ENCODE results near the gene NRCAM.

NRCAM gene

DNA sequence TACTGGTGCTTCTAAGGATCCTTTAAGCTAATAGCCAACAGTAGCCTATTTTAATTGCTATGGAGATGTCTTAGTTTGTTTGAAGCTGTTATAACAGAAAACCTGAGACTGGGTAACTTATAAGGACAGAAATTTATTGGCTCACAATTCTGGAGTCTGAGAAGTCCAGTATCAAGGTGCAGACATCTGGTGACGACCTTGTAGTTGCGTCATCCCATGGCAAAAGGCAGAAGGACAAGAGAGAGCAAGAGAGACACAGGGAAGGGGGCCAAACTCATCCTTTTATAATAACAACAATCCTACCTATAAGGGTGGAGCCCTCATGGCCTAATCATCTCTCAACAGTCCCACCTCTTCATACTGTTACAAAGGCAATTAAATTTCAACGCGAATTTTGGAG, 39.1 kb downstream of the NRCAM start:
- TF ChIP-seq EZH2phosphoT487 (conservative IDR thresholded peaks at IDR 0.05; ENCODE audit: low read length) (no peak), CTCF (IDR thresholded peaks at IDR 0.05; ENCODE audit: insufficient read depth, low read length, poor library complexity, severe bottlenecking) (no peak)
- no peak overlapping the region for H3K4me2 ChIP-seq (ENCODE audit: low read depth, low read length, poor library complexity, severe bottlenecking)
- no peaks in the 10 kb centered on the region for H3K9me2 ChIP-seq (replicated peaks; ENCODE audit: insufficient read depth, low read length)
- no peaks in the 10 kb centered on the region for H3K79me2 ChIP-seq (ENCODE audit: insufficient read depth, low read length)
- no peak overlapping the region for H3K27ac ChIP-seq (ENCODE audit: low read depth, low read length)
- H3F3A ChIP-seq (ENCODE audit: insufficient read depth), result peaks cover 5% of the 10 kb centered on the region; the same call in 1 of the 2 replicates
- no peaks in the 10 kb centered on the region for H4K20me1 ChIP-seq (ENCODE audit: low read depth, low read length)
- H2AFZ ChIP-seq (ENCODE audit: low read depth, low read length, severe bottlenecking), result no peak overlapping the region
- H3K9ac ChIP-seq (ENCODE audit: low read length), result no peak overlapping the region
- H3K27me3 ChIP-seq (ENCODE audit: low read length), result no peaks in the 10 kb centered on the region
- H3K36me3 ChIP-seq (ENCODE audit: low read length), result no peaks in the 10 kb centered on the region
- H3K4me3 ChIP-seq (ENCODE audit: insufficient read depth, low read length, poor library complexity, severe bottlenecking), result no peak overlapping the region
- no peaks in the 10 kb centered on the region for H3K9me3 ChIP-seq (ENCODE audit: insufficient read depth, low read length)

- H3K9me2 ChIP-seq (replicated peaks; ENCODE audit: insufficient read depth, low read length), result no peaks in the 10 kb centered on the region
- no peak overlapping the region for H2AFZ ChIP-seq (ENCODE audit: low read depth, low read length, severe bottlenecking)
- H3K4me3 ChIP-seq (ENCODE audit: insufficient read depth, low read length, poor library complexity, severe bottlenecking), result peak overlapping the region; percentile 41
- H3K36me3 ChIP-seq (ENCODE audit: low read length), result no peaks in the 10 kb centered on the region
- H3K79me2 ChIP-seq (ENCODE audit: insufficient read depth, low read length), result no peaks in the 10 kb centered on the region
- H4K20me1 ChIP-seq (ENCODE audit: low read depth, low read length), result no peaks in the 10 kb centered on the region
- TF ChIP-seq CTCF (IDR thresholded peaks at IDR 0.05; ENCODE audit: insufficient read depth, low read length, poor library complexity, severe bottlenecking), result no peak
- TF ChIP-seq EZH2phosphoT487 (conservative IDR thresholded peaks at IDR 0.05; ENCODE audit: low read length), result no peak
- H3K4me2 ChIP-seq (ENCODE audit: low read depth, low read length, poor library complexity, severe bottlenecking), result peak overlapping the region; percentile 56
- H3K27me3 ChIP-seq (ENCODE audit: low read length), result no peaks in the 10 kb centered on the region
- no peaks in the 10 kb centered on the region for H3K9me3 ChIP-seq (ENCODE audit: insufficient read depth, low read length)
- H3K27ac ChIP-seq (ENCODE audit: low read depth, low read length), result peak overlapping the region; percentile 49
- no peak overlapping the region for H3K9ac ChIP-seq (ENCODE audit: low read length)
- H3F3A ChIP-seq (ENCODE audit: insufficient read depth), result peaks cover 5% of the 10 kb centered on the region; the same call in 1 of the 2 replicates
Observed at GRCh38 chr7:108415821-108416536, 40.3 kb downstream of the NRCAM start.

GRCh38 chr7:108415084-108415483, 41.2 kb downstream of the NRCAM start:
- Histone ChIP-seq H3K9ac (ENCODE audit: low read length) (no peak overlapping the region), H3F3A (ENCODE audit: insufficient read depth) (peaks cover 5% of the 10 kb centered on the region; the same call in 1 of the 2 replicates), H3K79me2 (ENCODE audit: insufficient read depth, low read length) (no peaks in the 10 kb centered on the region), H4K20me1 (ENCODE audit: low read depth, low read length) (no peaks in the 10 kb centered on the region), H3K27ac (ENCODE audit: low read depth, low read length) (no peak overlapping the region), H3K36me3 (ENCODE audit: low read length) (no peaks in the 10 kb centered on the region), H3K4me2 (ENCODE audit: low read depth, low read length, poor library complexity, severe bottlenecking) (no peak overlapping the region), H3K27me3 (ENCODE audit: low read length) (no peaks in the 10 kb centered on the region), H3K9me3 (ENCODE audit: insufficient read depth, low read length) (no peaks in the 10 kb centered on the region), H3K4me3 (ENCODE audit: insufficient read depth, low read length, poor library complexity, severe bottlenecking) (no peak overlapping the region), H2AFZ (ENCODE audit: low read depth, low read length, severe bottlenecking) (no peak overlapping the region), H3K9me2 (replicated peaks; ENCODE audit: insufficient read depth, low read length) (no peaks in the 10 kb centered on the region)
- TF ChIP-seq EZH2phosphoT487 (conservative IDR thresholded peaks at IDR 0.05; ENCODE audit: low read length), result no peak
- TF ChIP-seq CTCF (IDR thresholded peaks at IDR 0.05; ENCODE audit: insufficient read depth, low read length, poor library complexity, severe bottlenecking), result no peak

Data from SU-DHL-6 (cell line).